ENCODE measurements around the gene TRPM7.

DNA sequence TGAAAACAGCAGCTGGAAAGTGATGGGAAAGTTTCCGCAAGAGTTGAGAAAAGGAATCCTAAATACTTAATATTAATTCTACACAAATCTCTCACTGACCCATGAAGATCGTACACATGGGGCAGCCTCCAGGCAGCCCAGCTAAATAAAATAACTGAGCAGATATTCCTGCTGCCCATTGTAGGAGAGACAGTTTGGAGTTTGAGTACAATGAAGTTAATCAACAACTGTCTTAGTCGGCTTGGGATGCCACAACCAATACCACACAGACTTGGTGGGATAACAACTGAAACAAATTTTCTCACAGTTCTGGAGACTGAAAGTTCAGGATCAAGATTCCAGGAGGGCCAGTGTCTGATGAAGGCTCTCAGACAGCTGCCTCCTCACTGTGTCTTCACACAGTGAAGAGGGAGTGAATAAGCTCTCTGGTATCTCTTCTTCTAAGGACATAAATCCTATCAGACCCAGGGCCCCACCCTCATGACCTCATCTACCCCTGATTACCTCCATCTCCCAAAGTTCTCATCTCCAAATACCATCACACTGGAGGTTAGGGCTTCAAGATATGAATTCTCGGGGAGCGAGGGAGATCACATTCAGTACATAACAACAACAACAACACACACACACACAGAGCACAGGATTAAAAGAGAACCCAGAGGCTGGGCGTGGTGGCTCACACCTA lies 9.7 kb downstream of the TRPM7 start:
- TF ChIP-seq, protein P1, sequence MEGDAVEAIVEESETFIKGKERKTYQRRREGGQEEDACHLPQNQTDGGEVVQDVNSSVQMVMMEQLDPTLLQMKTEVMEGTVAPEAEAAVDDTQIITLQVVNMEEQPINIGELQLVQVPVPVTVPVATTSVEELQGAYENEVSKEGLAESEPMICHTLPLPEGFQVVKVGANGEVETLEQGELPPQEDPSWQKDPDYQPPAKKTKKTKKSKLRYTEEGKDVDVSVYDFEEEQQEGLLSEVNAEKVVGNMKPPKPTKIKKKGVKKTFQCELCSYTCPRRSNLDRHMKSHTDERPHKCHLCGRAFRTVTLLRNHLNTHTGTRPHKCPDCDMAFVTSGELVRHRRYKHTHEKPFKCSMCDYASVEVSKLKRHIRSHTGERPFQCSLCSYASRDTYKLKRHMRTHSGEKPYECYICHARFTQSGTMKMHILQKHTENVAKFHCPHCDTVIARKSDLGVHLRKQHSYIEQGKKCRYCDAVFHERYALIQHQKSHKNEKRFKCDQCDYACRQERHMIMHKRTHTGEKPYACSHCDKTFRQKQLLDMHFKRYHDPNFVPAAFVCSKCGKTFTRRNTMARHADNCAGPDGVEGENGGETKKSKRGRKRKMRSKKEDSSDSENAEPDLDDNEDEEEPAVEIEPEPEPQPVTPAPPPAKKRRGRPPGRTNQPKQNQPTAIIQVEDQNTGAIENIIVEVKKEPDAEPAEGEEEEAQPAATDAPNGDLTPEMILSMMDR (IDR thresholded peaks at IDR 0.05; ENCODE audit: insufficient read depth, low read length) = no peak
- no peak for TF ChIP-seq POLR2AphosphoS5 (IDR thresholded peaks at IDR 0.05; ENCODE audit: low read depth)
- TF ChIP-seq, protein P2, sequence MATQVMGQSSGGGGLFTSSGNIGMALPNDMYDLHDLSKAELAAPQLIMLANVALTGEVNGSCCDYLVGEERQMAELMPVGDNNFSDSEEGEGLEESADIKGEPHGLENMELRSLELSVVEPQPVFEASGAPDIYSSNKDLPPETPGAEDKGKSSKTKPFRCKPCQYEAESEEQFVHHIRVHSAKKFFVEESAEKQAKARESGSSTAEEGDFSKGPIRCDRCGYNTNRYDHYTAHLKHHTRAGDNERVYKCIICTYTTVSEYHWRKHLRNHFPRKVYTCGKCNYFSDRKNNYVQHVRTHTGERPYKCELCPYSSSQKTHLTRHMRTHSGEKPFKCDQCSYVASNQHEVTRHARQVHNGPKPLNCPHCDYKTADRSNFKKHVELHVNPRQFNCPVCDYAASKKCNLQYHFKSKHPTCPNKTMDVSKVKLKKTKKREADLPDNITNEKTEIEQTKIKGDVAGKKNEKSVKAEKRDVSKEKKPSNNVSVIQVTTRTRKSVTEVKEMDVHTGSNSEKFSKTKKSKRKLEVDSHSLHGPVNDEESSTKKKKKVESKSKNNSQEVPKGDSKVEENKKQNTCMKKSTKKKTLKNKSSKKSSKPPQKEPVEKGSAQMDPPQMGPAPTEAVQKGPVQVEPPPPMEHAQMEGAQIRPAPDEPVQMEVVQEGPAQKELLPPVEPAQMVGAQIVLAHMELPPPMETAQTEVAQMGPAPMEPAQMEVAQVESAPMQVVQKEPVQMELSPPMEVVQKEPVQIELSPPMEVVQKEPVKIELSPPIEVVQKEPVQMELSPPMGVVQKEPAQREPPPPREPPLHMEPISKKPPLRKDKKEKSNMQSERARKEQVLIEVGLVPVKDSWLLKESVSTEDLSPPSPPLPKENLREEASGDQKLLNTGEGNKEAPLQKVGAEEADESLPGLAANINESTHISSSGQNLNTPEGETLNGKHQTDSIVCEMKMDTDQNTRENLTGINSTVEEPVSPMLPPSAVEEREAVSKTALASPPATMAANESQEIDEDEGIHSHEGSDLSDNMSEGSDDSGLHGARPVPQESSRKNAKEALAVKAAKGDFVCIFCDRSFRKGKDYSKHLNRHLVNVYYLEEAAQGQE (IDR thresholded peaks at IDR 0.05; ENCODE audit: insufficient replicate concordance, low read depth) = no peak
- TF ChIP-seq GABPA (IDR thresholded peaks at IDR 0.05; ENCODE audit: low read depth) = no peak
